ENCODE data around the gene ADARB2. TPM values are rescaled to one million over a fixed set of nuclear protein-coding genes. Genes with fewer than 3 reads are reported as not detected.

ADARB2 gene
- total RNA-seq, result 1 to 10 TPM; 2.3 to 3.7 (median 2.6) TPM

- DNase-seq (ENCODE audit: extremely low spot score), result peak; percentile 74
- H3K27me3 ChIP-seq, result peaks cover 6 to 90% (median 22%) of the 10 kb centered on the region in 4 donors
Observed at GRCh38 chr10:1737222-1738061, at the start of gene ADARB2. ADARB2 (minus strand) TSS chr10:1737525.

GRCh38 chr10:1785835-1786234, 48.5 kb upstream of the ADARB2 start:
- DNase-seq (ENCODE audit: extremely low spot score), result no peak
- Histone ChIP-seq H3K4me1 (no peaks in the 10 kb centered on the region), H3K27ac (replicated peaks in 1 of 4) (no peak overlapping the region), H3K36me3 (no peaks in the 10 kb centered on the region), H3K27me3 (peaks cover 0 to 8% (median 0%) of the 10 kb centered on the region in 4 donors), H3K9me3 (no peaks in the 10 kb centered on the region), H3K4me3 (no peak overlapping the region)
- WGBS, result 20% methylated on average over 1 of the region's 3 CpGs
- intact Hi-C loops (cut with DNase I), result no loop called here
- no peak for TF ChIP-seq POLR2AphosphoS5 (IDR thresholded peaks at IDR 0.05)
- no peak for TF ChIP-seq CTCF (IDR thresholded peaks at IDR 0.05)
- no peak for TF ChIP-seq POLR2A (IDR thresholded peaks at IDR 0.05; ENCODE audit: low read depth)
- TF ChIP-seq EP300 (IDR thresholded peaks at IDR 0.05), result no peak

More at GRCh38 chr10:1737222-1738061, at the start of gene ADARB2:
- H3K36me3 ChIP-seq, result no peaks in the 10 kb centered on the region
- peaks cover 11 to 18% (median 15%) of the 10 kb centered on the region in 4 donors for H3K4me1 ChIP-seq
- H3K4me3 ChIP-seq, result peak within 1 kb of the TSS; percentile 11 to 45 (median 32)
- TF ChIP-seq POLR2A (IDR thresholded peaks at IDR 0.05; ENCODE audit: low read depth) (no peak), EP300 (IDR thresholded peaks at IDR 0.05) (no peak), CTCF (IDR thresholded peaks at IDR 0.05) (no peak), POLR2AphosphoS5 (IDR thresholded peaks at IDR 0.05) (no peak)
- H3K27ac ChIP-seq (replicated peaks in 1 of 4), result no peak within 1 kb of the TSS
- 2% methylated on average over 9 of the region's 50 CpGs for WGBS
- H3K9me3 ChIP-seq, result no peaks in the 10 kb centered on the region
- intact Hi-C loops (cut with DNase I), result no loop called here

GRCh38 chr10:1782841-1783240, 45.5 kb upstream of the ADARB2 start:
- Histone ChIP-seq H3K9me3 (no peaks in the 10 kb centered on the region), H3K27ac (replicated peaks in 1 of 4) (no peak overlapping the region), H3K27me3 (no peaks in the 10 kb centered on the region), H3K4me3 (no peak overlapping the region), H3K4me1 (no peaks in the 10 kb centered on the region), H3K36me3 (no peaks in the 10 kb centered on the region)
- no peak for TF ChIP-seq EP300 (IDR thresholded peaks at IDR 0.05)
- no peak for TF ChIP-seq POLR2AphosphoS5 (IDR thresholded peaks at IDR 0.05)
- no peak for TF ChIP-seq POLR2A (IDR thresholded peaks at IDR 0.05; ENCODE audit: low read depth)
- TF ChIP-seq CTCF (IDR thresholded peaks at IDR 0.05), result no peak
- no peak for DNase-seq (ENCODE audit: extremely low spot score)
- 85% methylated on average over 5 of the region's 5 CpGs for WGBS
- intact Hi-C loops (cut with DNase I), result no loop called here

GRCh38 chr10:1779796-1780195, 42.5 kb upstream of the ADARB2 start:
- H3K36me3 ChIP-seq, result no peaks in the 10 kb centered on the region
- intact Hi-C loops (cut with DNase I), result no loop called here
- TF ChIP-seq CTCF (IDR thresholded peaks at IDR 0.05) (no peak), EP300 (IDR thresholded peaks at IDR 0.05) (no peak), POLR2AphosphoS5 (IDR thresholded peaks at IDR 0.05) (no peak)
- WGBS, result 85% methylated on average over 10 of the region's 10 CpGs
- no peaks in the 10 kb centered on the region for H3K9me3 ChIP-seq
- no peak for DNase-seq (ENCODE audit: extremely low spot score)
- H3K27ac ChIP-seq (replicated peaks in 1 of 4), result no peak overlapping the region
- H3K4me3 ChIP-seq, result no peak overlapping the region
- H3K4me1 ChIP-seq, result no peaks in the 10 kb centered on the region
- H3K27me3 ChIP-seq, result no peaks in the 10 kb centered on the region

All from esophagus muscularis mucosa (tissue), 4 donors.